ENCODE data around the gene VILL. TPM values are rescaled to one million over a fixed set of nuclear protein-coding genes. Genes with fewer than 3 reads are reported as not detected.

The VILL gene
- total RNA-seq, 1 experiment from 2014 or later: 1.2 TPM

- RAD21 ChIA-PET (ENCODE audit: low non-redundant PET in 1 of 2, low total read pairs in 2 of 2, uncharacterized antibody in 2 of 2, unreplicated experiment in 2 of 2): no interaction called here
Observed at GRCh38 chr3:37980462-37981347, 9.9 kb upstream of the VILL start.

More at GRCh38 chr3:37980462-37981347, 9.9 kb upstream of the VILL start:
- no peak overlapping the region for H3K4me2 ChIP-seq (ENCODE audit: low read length)
- H3K27ac ChIP-seq (ENCODE audit: low read depth, low read length): no peak overlapping the region
- no TSS peak for BruUV-seq (replicated peaks)
- H4K20me1 ChIP-seq (ENCODE audit: insufficient read depth): no peaks in the 10 kb centered on the region
- H3K79me2 ChIP-seq (ENCODE audit: insufficient read depth, low read length): no peaks in the 10 kb centered on the region
- DNase-seq (ENCODE audit: low read depth, low spot score) (no peak), ATAC-seq (no peak)
- no peak overlapping the region for H3K4me3 ChIP-seq (replicated peaks in 1 of 2; ENCODE audit: low read depth in 1 of 2, low read length in 2 of 2)
- H3K9me3 ChIP-seq (ENCODE audit: control insufficient read depth in 1 of 2, insufficient read depth in 1 of 2, low read depth in 1 of 2, low read length in 2 of 2): no peaks in the 10 kb centered on the region
- POLR2A ChIA-PET: no interaction called here
- no peak overlapping the region for H2AFZ ChIP-seq (ENCODE audit: low read depth, low read length, poor library complexity, severe bottlenecking)
- no peaks in the 10 kb centered on the region for H3K4me1 ChIP-seq (ENCODE audit: control insufficient read depth in 1 of 2, insufficient read depth in 2 of 2, low read length in 2 of 2)
- intact Hi-C loops (cut with micrococcal nuclease): loop anchor here (5.0 kb wide), 1 partner anchor 682 kb away; no protein-coding TSS in a partner anchor
- H3K9ac ChIP-seq (ENCODE audit: low read length): no peak overlapping the region
- TF ChIP-seq SP1 (IDR thresholded peaks at IDR 0.05; ENCODE audit: low read depth): no peak
- no peak for TF ChIP-seq ELF1 (IDR thresholded peaks at IDR 0.05; ENCODE audit: borderline replicate concordance, low read depth)
- TF ChIP-seq POLR2A (IDR thresholded peaks at IDR 0.05; ENCODE audit: borderline replicate concordance, extremely low read depth, insufficient read depth, insufficient read length): no peak
- TF ChIP-seq CTCF (IDR thresholded peaks at IDR 0.05 in 2 of 3, conservative IDR thresholded peaks at IDR 0.05 in 1 of 3; ENCODE audit: borderline replicate concordance in 1 of 3, insufficient read depth in 1 of 3, low read depth in 2 of 3, low read length in 2 of 3): no peak
- TF ChIP-seq RAD21 (IDR thresholded peaks at IDR 0.05; ENCODE audit: low read depth): no peak
- peaks cover 2 to 4% of the 10 kb centered on the region in 2 experiments; a peak in 2 of 4 replicates for H3K36me3 ChIP-seq (ENCODE audit: control insufficient read depth in 1 of 2, insufficient read depth in 2 of 2, low read length in 2 of 2)
- CTCF ChIA-PET: interaction anchor here (1.9 to 2.7 kb wide), 2 partner anchors 13 to 16 kb away, joined by 5 to 10 read pairs; no protein-coding TSS in a partner anchor
- no peaks in the 10 kb centered on the region for H3K27me3 ChIP-seq (ENCODE audit: insufficient read depth, low read length)
- H3K9me2 ChIP-seq (ENCODE audit: insufficient read depth): no peaks in the 10 kb centered on the region
